GM12891 (cell line): ENCODE results near the gene INSYN2B.

Experiments used
- POLR2A ChIP-seq: IDR thresholded peaks from 2 replicates; pipeline ENCODE4 v1.6.1; 2011; ENCODE audit warnings: low read depth, low read length, control low read depth
- POLR2AphosphoS5 ChIP-seq: IDR thresholded peaks from 2 replicates; pipeline ENCODE4 v1.6.1; 2011; ENCODE audit warnings: low read depth, low read length, control low read depth
- POU2F2 ChIP-seq: IDR thresholded peaks from 2 replicates; pipeline ENCODE4 v1.6.1; 2011; ENCODE audit warnings: low read depth, mild to moderate bottlenecking, control low read depth, low read length, moderate library complexity
- SPI1 ChIP-seq: IDR thresholded peaks from 2 replicates; pipeline ENCODE4 v1.6.1; 2011; ENCODE audit warnings: low read depth, low read length, control low read depth
- TAF1 ChIP-seq: IDR thresholded peaks from 2 replicates; pipeline ENCODE4 v1.6.1; 2011; ENCODE audit warnings: low read depth, low read length, control low read depth

- TF ChIP-seq POLR2A (no peak), POLR2AphosphoS5 (no peak), TAF1 (no peak), SPI1 (no peak), POU2F2 (no peak)
These were observed 90.7 kb downstream of the INSYN2B start for GRCh38 chr5:169889572-169889971.
